Right lobe of liver (tissue), 4 donors: Measurements from ENCODE around the gene EFNA5.

Experiments used
- POLR2A ChIP-seq: fragments of 450-650 bp; IDR thresholded peaks from one replicate; pipeline ENCODE4 v1.6.1; 2017; ENCODE audit warnings: antibody characterized with exemption, mild to moderate bottlenecking
- TF ChIP-seq, protein P1 (sequence below), 4 donors: fragments of 200-600 bp in 3 of 4; fragments of 450-650 bp in 1 of 4; IDR thresholded peaks; one replicate each; pipeline versions ENCODE4 v1.5.1 to v1.8.0; 2016 to 2022; ENCODE audit warnings: antibody characterized with exemption in 4 of 4, mild to moderate bottlenecking in 2 of 4
- donor health status: DM: no; HTN: no; CAD: no.
- donor health status: DM: no; HTN: no; CAD: no.
- donor health status: DM: no; HTN: yes; CAD: no.

DNA sequence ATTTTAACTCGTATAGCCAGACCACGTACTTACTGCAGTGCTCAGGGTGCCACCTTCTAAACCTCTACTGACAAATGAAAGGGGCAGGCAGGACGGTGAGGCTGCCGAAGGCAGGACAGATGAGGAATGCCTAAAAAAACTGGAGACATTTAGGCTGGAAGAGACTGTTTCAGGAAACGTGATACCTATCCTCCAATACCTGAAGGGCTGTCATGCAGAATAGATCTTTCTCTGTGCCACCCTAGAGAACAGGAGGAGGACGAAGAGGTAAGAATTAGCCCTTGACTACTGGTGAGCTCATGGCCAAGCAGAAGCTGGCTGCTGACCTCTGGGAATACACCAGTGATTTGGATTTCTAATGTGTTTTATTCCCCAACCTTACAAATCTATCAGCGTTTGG, 139.4 kb downstream of the EFNA5 start:
- no peak for TF ChIP-seq POLR2A
- TF ChIP-seq, protein P1, sequence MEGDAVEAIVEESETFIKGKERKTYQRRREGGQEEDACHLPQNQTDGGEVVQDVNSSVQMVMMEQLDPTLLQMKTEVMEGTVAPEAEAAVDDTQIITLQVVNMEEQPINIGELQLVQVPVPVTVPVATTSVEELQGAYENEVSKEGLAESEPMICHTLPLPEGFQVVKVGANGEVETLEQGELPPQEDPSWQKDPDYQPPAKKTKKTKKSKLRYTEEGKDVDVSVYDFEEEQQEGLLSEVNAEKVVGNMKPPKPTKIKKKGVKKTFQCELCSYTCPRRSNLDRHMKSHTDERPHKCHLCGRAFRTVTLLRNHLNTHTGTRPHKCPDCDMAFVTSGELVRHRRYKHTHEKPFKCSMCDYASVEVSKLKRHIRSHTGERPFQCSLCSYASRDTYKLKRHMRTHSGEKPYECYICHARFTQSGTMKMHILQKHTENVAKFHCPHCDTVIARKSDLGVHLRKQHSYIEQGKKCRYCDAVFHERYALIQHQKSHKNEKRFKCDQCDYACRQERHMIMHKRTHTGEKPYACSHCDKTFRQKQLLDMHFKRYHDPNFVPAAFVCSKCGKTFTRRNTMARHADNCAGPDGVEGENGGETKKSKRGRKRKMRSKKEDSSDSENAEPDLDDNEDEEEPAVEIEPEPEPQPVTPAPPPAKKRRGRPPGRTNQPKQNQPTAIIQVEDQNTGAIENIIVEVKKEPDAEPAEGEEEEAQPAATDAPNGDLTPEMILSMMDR (IDR thresholded peaks at IDR 0.05), result no peak
